Subcutaneous abdominal adipose tissue (tissue), 5 donors: ENCODE results near the gene BCAS4.
A peak's percentile ranks its signal among the peaks of the same experiment; 100 is the strongest.

ENCODE experiments used
- H3K27ac ChIP-seq: one replicate; pipeline ENCODE4 v1.7.0; 2013; ENCODE audit warnings: low read depth, mild to moderate bottlenecking, inconsistent platforms, low read length, moderate library complexity
- H3K27me3 ChIP-seq, 5 donors: one replicate each; pipeline ENCODE4 v1.7.0; 2013; ENCODE audit warnings: low read length in 5 of 5, inconsistent platforms in 1 of 5; ENCODE audit not compliant: control insufficient read depth in 5 of 5, insufficient read depth in 4 of 5
- H3K36me3 ChIP-seq, 5 donors: one replicate each; pipeline ENCODE4 v1.7.0; 2013; ENCODE audit warnings: low read length in 5 of 5; ENCODE audit not compliant: control insufficient read depth in 5 of 5, insufficient read depth in 5 of 5
- H3K4me1 ChIP-seq, 5 donors: one replicate each; pipeline ENCODE4 v1.7.0; 2013; ENCODE audit warnings: low read length in 5 of 5, mild to moderate bottlenecking in 3 of 5, moderate library complexity in 1 of 5; ENCODE audit not compliant: control insufficient read depth in 5 of 5, insufficient read depth in 5 of 5
- H3K4me3 ChIP-seq, 5 donors: one replicate each; pipeline ENCODE4 v1.7.0; 2013; ENCODE audit warnings: low read length in 5 of 5, low read depth in 1 of 5
- H3K9ac ChIP-seq, 5 donors: one replicate each; pipeline ENCODE4 v1.7.0; 2013; ENCODE audit warnings: low read length in 5 of 5, mild to moderate bottlenecking in 4 of 5, moderate library complexity in 3 of 5
- H3K9me3 ChIP-seq, 5 donors: one replicate each; pipeline ENCODE4 v1.7.0; 2013; ENCODE audit warnings: low read length in 5 of 5; ENCODE audit not compliant: control insufficient read depth in 5 of 5
- donor health status: healthy.
- donor health status: healthy.
- donor health status: healthy.
- donor health status: healthy.
- donor health status: healthy.

BCAS4 gene

DNA sequence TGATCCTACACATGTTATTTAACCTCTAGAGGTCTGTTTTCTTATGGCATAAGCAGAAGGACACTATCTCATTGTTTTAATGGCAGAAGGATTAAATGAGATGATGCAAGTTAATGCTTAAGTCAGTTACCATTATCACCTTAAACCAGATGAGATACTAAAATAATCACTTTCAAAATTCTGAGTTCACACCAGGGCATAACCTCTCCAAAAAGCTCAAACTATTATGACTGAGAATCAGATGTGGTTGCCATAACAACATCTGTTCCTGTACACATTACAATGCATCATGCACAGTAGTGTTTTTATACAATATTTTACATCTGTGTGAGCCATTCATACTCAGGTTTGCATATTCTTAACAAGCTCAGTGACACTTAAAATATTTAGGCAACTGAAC lies 126.1 kb downstream of the BCAS4 start:
- H3K4me1 ChIP-seq, result peaks cover 0 to 47% (median 36%) of the 10 kb centered on the region in 5 donors
- peaks cover 0 to 3% (median 0%) of the 10 kb centered on the region in 5 donors for H3K36me3 ChIP-seq
- H3K9ac ChIP-seq, result no peak overlapping the region

DNA sequence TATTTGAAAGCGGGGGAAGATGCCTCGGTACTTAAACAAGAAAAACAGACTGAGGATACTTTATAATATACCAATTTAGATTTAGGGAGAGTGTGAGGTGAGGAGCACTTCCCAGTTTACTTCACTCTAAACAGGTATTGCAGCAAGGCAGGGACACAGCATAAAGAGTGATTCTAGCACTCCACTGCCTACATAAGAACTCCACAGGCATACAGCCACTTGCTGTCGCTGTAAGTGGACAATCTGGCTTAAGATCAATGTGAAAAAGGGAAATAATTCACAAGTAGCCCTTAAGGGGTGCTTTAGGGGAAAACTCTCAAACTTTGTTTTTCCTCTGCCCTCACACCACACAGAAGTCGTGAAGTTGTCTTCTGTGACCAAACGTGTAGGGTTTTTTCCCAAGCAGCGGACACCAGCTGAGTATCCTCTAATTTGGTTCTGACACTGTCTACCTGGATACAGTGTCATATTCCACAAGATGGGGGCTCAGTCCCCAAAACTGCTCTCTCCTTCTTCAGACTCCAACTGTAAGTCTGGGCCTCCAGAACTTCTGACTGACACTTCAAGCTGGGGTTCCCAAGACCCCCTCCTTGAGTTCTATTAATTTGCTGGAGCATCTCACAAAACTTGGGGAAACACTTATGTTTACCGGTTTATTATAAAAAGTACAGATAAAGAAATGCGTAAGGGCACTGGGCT lies 127.1 kb downstream of the BCAS4 start:
- peaks cover 0 to 42% (median 28%) of the 10 kb centered on the region in 5 donors for H3K4me1 ChIP-seq

More for the DNA sequence above, 126.1 kb downstream of the BCAS4 start:
- Histone ChIP-seq H3K27ac (no peak overlapping the region), H3K4me3 (no peak overlapping the region), H3K9me3 (no peaks in the 10 kb centered on the region), H3K27me3 (no peaks in the 10 kb centered on the region)

DNA sequence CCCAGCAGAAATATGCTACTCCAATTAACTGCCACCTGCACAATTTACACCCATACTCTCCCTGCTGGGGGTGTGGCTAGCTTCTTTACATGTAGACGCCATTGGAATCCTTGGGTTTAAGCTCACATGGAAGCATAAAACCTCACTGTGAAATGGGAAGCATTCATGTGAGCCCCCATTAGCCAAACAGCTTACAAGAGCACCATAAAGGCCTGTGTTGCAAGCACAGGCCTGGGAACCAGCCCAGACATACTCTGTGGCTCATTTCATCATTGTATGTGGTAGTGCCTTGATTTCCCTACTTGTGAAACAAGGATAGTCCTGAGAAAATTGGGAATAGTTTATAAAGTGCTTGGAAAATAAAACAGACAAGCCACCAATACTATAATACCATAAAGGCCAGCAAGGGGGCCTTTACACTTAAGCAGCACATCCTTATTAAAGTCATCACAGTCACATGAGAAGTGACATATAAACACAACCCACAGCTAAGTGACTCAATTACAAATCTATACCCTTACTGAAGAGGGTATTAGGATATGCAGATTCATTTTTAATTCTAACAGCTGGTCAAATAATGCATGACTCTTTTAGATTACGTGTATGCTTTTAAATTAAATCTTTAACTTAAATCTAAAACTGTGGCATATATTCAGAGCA lies 129.5 kb downstream of the BCAS4 start:
- no peaks in the 10 kb centered on the region for H3K27me3 ChIP-seq
- H3K27ac ChIP-seq, result no peak overlapping the region
- peaks cover 4 to 48% (median 28%) of the 10 kb centered on the region in 5 donors for H3K4me1 ChIP-seq
- H3K36me3 ChIP-seq, result peaks cover 0 to 6% (median 0%) of the 10 kb centered on the region in 5 donors
- H3K4me3 ChIP-seq, result no peak overlapping the region
- H3K9ac ChIP-seq, result peak overlapping the region in 1 of 5 donors; percentile 20
- no peaks in the 10 kb centered on the region for H3K9me3 ChIP-seq

More for the DNA sequence above, 127.1 kb downstream of the BCAS4 start:
- peaks cover 0 to 3% (median 0%) of the 10 kb centered on the region in 5 donors for H3K36me3 ChIP-seq
- peak overlapping the region in 1 of 5 donors; percentile 51 for H3K9ac ChIP-seq
- H3K27me3 ChIP-seq, result no peaks in the 10 kb centered on the region
- H3K4me3 ChIP-seq, result no peak overlapping the region
- H3K27ac ChIP-seq, result no peak overlapping the region
- no peaks in the 10 kb centered on the region for H3K9me3 ChIP-seq

DNA sequence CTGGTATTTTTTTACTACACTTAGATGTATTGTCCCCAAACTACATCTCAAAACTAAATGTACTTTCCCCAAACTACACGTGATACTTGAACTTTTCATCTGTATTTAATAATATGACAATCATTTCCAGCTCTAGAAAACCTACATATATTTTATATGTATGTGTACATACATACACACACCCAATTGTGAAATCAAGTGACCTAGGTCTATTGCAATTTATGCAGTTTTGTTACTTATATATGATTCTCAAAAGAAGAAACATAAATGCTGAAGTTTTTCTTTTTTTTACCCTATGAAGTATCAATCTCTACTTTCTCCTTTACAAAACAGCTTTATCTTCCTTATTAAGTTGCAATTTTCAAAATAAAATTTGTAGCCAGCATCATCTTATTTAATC lies 131.7 kb downstream of the BCAS4 start:
- Histone ChIP-seq H3K9ac (no peak overlapping the region), H3K36me3 (peaks cover 0 to 6% (median 0%) of the 10 kb centered on the region in 5 donors), H3K4me3 (no peak overlapping the region), H3K27me3 (no peaks in the 10 kb centered on the region), H3K4me1 (peaks cover 4 to 52% (median 35%) of the 10 kb centered on the region in 5 donors), H3K27ac (no peak overlapping the region), H3K9me3 (no peaks in the 10 kb centered on the region)
